ENCODE data around the gene SLC41A1. TPM values are rescaled to one million over a fixed set of nuclear protein-coding genes. Genes with fewer than 3 reads are reported as not detected.

SLC41A1 gene
- total RNA-seq, 1 donor from 2014 or later: 17.7 TPM

- Histone ChIP-seq H3K27ac (no peak overlapping the region), H3K9me3 (no peaks in the 10 kb centered on the region), H3K4me1 (no peaks in the 10 kb centered on the region), H3K27me3 (no peaks in the 10 kb centered on the region), H3K4me3 (no peak overlapping the region), H3K36me3 (peaks cover 0 to 58% of the 10 kb centered on the region in 2 donors)
- intact Hi-C loops (cut with DNase I): loop anchor here (10.0 kb wide), 2 partner anchors 176 to 306 kb away; no protein-coding TSS in a partner anchor
- DNase-seq (ENCODE audit: extremely low spot score in 2 of 2): no peak
- no peak for TF ChIP-seq POLR2AphosphoS5 (IDR thresholded peaks at IDR 0.05; ENCODE audit: insufficient read depth in 1 of 2, low read depth in 1 of 2)
- no peak for TF ChIP-seq CTCF (IDR thresholded peaks at IDR 0.05)
- no peak for TF ChIP-seq POLR2A (IDR thresholded peaks at IDR 0.05)
Observed at GRCh38 chr1:205798577-205798976, 14.4 kb downstream of the SLC41A1 start.

GRCh38 chr1:205797168-205797567, 15.8 kb downstream of the SLC41A1 start:
- no peak for DNase-seq (ENCODE audit: extremely low spot score in 2 of 2)
- Histone ChIP-seq H3K27me3 (no peaks in the 10 kb centered on the region), H3K27ac (no peak overlapping the region), H3K4me3 (no peak overlapping the region), H3K4me1 (no peaks in the 10 kb centered on the region), H3K9me3 (no peaks in the 10 kb centered on the region), H3K36me3 (peaks cover 0 to 58% of the 10 kb centered on the region in 2 donors)
- intact Hi-C loops (cut with DNase I): loop anchor here (10.0 kb wide), 2 partner anchors 178 to 308 kb away; no protein-coding TSS in a partner anchor
- TF ChIP-seq POLR2AphosphoS5 (IDR thresholded peaks at IDR 0.05; ENCODE audit: insufficient read depth in 1 of 2, low read depth in 1 of 2): no peak
- TF ChIP-seq POLR2A (IDR thresholded peaks at IDR 0.05): no peak
- no peak for TF ChIP-seq CTCF (IDR thresholded peaks at IDR 0.05)

GRCh38 chr1:205794011-205794730, 18.8 kb downstream of the SLC41A1 start:
- Histone ChIP-seq H3K27me3 (no peaks in the 10 kb centered on the region), H3K9me3 (no peaks in the 10 kb centered on the region), H3K27ac (no peak overlapping the region), H3K36me3 (peaks cover 0 to 62% of the 10 kb centered on the region in 2 donors), H3K4me1 (no peaks in the 10 kb centered on the region), H3K4me3 (no peak overlapping the region)
- TF ChIP-seq POLR2AphosphoS5 (IDR thresholded peaks at IDR 0.05; ENCODE audit: insufficient read depth in 1 of 2, low read depth in 1 of 2): no peak
- TF ChIP-seq CTCF (IDR thresholded peaks at IDR 0.05): no peak
- no peak for TF ChIP-seq POLR2A (IDR thresholded peaks at IDR 0.05)
- no peak for DNase-seq (ENCODE audit: extremely low spot score in 2 of 2)
- intact Hi-C loops (cut with DNase I): loop anchor here (10.0 kb wide), 2 partner anchors 181 to 311 kb away; no protein-coding TSS in a partner anchor

GRCh38 chr1:205792961-205793673, 19.9 kb downstream of the SLC41A1 start:
- no peaks in the 10 kb centered on the region for H3K9me3 ChIP-seq
- H3K27me3 ChIP-seq: no peaks in the 10 kb centered on the region
- no peak overlapping the region for H3K4me3 ChIP-seq
- intact Hi-C loops (cut with DNase I): loop anchor here (10.0 kb wide), 2 partner anchors 182 to 312 kb away; no protein-coding TSS in a partner anchor
- no peak overlapping the region for H3K27ac ChIP-seq
- no peak for TF ChIP-seq CTCF (IDR thresholded peaks at IDR 0.05)
- TF ChIP-seq POLR2AphosphoS5 (IDR thresholded peaks at IDR 0.05; ENCODE audit: insufficient read depth in 1 of 2, low read depth in 1 of 2): no peak
- no peak for TF ChIP-seq POLR2A (IDR thresholded peaks at IDR 0.05)
- DNase-seq (ENCODE audit: extremely low spot score in 2 of 2): no peak
- H3K4me1 ChIP-seq: no peaks in the 10 kb centered on the region
- peaks cover 0 to 51% of the 10 kb centered on the region in 2 donors for H3K36me3 ChIP-seq

Measured in vagina (tissue), 2 donors.